Hindlimb muscle (tissue), 1 donor: ENCODE measurements around the gene LHFPL6. TPM values are rescaled to one million over a fixed set of nuclear protein-coding genes. Genes with fewer than 3 reads are reported as not detected.
A peak's percentile ranks its signal among the peaks of the same experiment; 100 is the strongest.
"Not testable (repeated sequence)": the region's sequence is repeated elsewhere in the genome, so short reads cannot be mapped to it uniquely, and the experiment has no call there.

ENCODE experiments used
- DNase-seq: peaks from one replicate; pipeline ENCODE4 v3.0.0-alpha.2; 2013
- polyA plus RNA-seq: library from polyadenylated mRNA; unstranded; fragments of 120-200 nt; gene quantifications from one replicate; pipeline ENCODE4 v1.2.1, GENCODE V29; 2013; ENCODE audit not compliant: insufficient read length

Gene LHFPL6
- polyA plus RNA-seq, 1 donor = 71.0 TPM

- DNase-seq = no peak
Measured at GRCh38 chr13:39341251-39341650, 261.7 kb downstream of the LHFPL6 start.

DNA sequence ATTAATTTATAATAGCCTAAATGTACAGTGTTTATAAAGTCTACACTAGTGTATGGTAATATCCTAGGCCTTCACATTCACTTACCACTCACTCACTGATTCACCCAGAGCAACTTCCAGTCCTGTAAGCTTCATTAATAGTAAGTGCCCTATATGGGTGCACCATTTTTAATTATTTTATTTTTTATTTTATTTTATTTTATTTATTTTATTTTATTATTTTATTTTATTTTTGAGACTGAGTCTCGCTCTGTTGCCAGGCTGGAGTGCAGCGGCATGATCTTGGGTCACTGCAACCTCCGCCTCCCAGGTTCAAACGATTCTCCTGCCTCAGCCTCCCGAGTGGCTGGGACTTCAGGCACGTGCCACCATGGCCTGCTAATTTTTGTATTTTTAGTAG lies 264.9 kb downstream of the LHFPL6 start:
- DNase-seq = not testable (repeated sequence)

DNA sequence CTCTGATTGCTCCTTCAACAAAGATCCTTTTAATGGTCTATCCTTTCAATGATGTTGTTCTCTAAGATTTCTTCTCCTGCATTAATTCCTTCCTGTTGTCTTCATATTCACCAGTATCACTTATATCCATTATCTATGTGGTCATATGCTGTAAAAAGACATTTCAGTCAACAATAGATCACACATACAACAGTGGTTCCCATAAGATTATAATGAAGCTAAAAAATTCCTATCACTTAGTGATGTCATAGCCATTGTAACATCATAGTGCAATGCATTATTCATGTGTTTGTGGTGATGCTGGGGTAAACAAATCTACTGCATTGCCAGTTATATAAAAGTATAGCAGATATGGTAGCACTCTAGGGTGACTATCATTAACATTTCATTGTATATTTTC lies 266.1 kb downstream of the LHFPL6 start:
- DNase-seq = no peak

GRCh38 chr13:39336207-39336606 lies 266.8 kb downstream of the LHFPL6 start:
- DNase-seq = no peak

- no peak for DNase-seq
Measured at GRCh38 chr13:39335721-39336120, 267.3 kb downstream of the LHFPL6 start.

GRCh38 chr13:39330504-39330903 lies 272.5 kb downstream of the LHFPL6 start:
- no peak for DNase-seq

GRCh38 chr13:39329182-39329639 lies 273.8 kb downstream of the LHFPL6 start:
- DNase-seq = no peak

- DNase-seq = no peak
Measured at GRCh38 chr13:39327172-39327479, 275.9 kb downstream of the LHFPL6 start.

- no peak for DNase-seq
Measured at GRCh38 chr13:39326469-39327171, 276.4 kb downstream of the LHFPL6 start.

GRCh38 chr13:39324806-39325311 lies 278.1 kb downstream of the LHFPL6 start:
- no peak for DNase-seq

DNA sequence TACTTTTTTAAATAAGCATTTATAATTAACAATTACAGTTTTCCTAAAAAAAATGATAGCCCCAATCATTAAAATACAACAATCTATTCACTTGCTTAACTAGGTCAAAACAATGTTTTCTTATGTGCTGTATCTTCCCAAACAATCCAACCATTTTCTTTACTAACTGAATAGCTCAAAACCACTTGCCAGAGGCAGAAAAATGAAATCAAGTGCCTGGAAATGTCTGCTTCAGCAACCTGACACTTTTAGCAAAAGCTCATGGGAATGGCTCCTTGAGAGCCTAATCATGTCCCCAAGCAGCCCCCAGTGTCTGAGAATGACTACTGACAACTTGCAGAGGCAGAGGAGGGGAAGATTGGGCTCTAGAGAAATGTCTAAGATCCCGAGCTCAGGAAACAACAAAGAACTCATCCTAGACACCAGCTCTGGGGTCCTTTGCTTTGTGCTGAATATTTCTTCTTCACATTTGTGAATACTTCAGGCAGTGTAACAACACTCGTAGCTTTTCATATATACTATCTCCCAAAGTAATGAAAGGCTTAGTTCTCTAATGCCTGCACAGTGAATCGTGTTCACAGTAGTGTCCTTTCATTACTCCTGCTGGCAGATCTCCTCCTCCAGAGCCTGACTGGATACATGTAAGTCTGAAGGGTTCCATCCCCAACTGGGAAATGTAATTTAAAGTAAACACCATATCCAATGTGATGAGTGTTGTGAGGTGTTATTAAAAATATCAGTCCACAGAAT lies 280.0 kb downstream of the LHFPL6 start:
- DNase-seq = no peak

- no peak for DNase-seq
Measured at GRCh38 chr13:39321574-39321973, 281.4 kb downstream of the LHFPL6 start.

DNA sequence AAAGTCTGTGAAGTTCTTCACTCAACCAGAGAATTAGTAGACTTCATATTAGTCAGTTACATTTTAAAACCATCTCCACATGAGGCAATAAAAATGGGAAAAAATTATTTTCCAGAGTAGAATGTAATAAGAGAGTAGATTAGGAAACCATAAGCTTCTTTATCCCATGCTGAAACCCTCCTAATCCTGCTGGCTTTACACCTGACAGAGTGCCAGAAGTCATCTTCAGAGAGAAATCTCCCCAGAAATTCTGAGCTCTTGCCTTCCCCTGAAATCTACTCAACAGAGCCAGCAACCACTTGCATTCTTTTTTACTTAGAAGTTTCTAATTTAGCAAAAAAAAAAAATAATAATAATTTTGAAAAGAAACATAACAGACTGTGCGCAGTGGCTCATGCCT lies 284.8 kb downstream of the LHFPL6 start:
- DNase-seq = peak; percentile 43

- peak; percentile 56 for DNase-seq
Measured at GRCh38 chr13:39317291-39317690, 285.7 kb downstream of the LHFPL6 start.

GRCh38 chr13:39315796-39316195 lies 287.2 kb downstream of the LHFPL6 start:
- no peak for DNase-seq

- DNase-seq = no peak
Measured at GRCh38 chr13:39313721-39314120, 289.3 kb downstream of the LHFPL6 start.

- DNase-seq = no peak
Measured at GRCh38 chr13:39312596-39312995, 290.4 kb downstream of the LHFPL6 start.

DNA sequence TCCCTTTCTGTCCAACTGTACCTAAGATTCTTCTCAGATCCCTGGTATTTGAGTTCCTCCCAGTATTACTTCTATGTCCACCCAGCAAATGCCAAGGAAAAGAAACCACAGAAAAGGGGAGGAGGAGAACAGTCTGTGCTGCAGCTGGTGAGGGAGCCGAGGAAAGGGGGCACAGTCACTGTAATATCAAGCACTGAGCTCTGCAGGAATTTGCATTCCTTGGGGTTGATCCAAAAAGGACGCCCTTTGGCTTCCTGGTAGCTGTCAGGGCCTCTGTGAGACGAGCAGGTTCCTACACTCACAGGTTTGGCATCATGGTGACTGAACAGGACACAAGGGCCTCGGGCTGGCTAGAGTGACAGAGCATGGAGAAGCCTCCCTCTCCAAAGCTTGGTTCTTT lies 291.4 kb downstream of the LHFPL6 start:
- DNase-seq = no peak

DNA sequence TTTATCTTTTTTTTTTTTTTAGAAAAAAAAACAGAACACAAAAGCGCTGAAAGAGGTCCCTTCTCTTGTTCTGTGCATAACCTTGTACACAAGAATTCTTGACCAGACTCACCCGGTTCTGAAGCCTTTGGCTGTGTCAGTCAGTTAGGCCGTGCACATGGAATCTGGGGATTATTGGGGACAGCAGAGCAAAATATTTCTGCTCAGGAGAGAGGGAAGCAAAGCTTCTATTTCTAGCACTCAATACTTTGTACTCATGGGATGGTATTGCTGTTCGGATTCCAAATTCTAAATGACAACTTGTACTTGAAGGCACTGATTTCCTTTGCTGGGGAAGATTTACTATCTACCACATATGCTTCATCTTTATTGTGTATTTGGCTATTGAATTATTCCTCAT lies 292.0 kb downstream of the LHFPL6 start:
- DNase-seq = no peak

- DNase-seq = no peak
Measured at GRCh38 chr13:39306639-39307589, 296.1 kb downstream of the LHFPL6 start.

- no peak for DNase-seq
Measured at GRCh38 chr13:39302820-39303219, 300.2 kb downstream of the LHFPL6 start.

- no peak for DNase-seq
Measured at GRCh38 chr13:39298951-39299350, 304.0 kb downstream of the LHFPL6 start.

- DNase-seq = no peak
Measured at GRCh38 chr13:39297664-39298171, 305.3 kb downstream of the LHFPL6 start.
